B cell (primary cell): ENCODE data around the gene ZC3H7A. TPM values are rescaled to one million over a fixed set of nuclear protein-coding genes. Genes with fewer than 3 reads are reported as not detected.

Experiments
- ATAC-seq: fragments of 200-7000 bp; cut with Tn5 transposase; one replicate; pipeline ENCODE4 v1.10.0; 2021; ENCODE audit warnings: low read depth, mild to moderate bottlenecking, moderate number of reproducible peaks, moderate library complexity
- CTCF ChIA-PET: fragments of 350-600 bp; sonication (Branson Sonifier 250); formaldehyde crosslinking; loops from one replicate; lab custom pipeline; 2021; ENCODE audit warnings: antibody characterized with exemption, inconsistent platforms; lab: Charles Lee
- POLR2A ChIA-PET: fragments of 350-600 bp; sonication (Branson Sonifier 250); formaldehyde crosslinking; loops from one replicate; lab custom pipeline; 2021; ENCODE audit warnings: antibody characterized with exemption; lab: Charles Lee
- DNase-seq: peaks from one replicate; pipeline ENCODE4 v3.0.0; 2013
- H2AFZ ChIP-seq: 2 replicates; pipeline ENCODE4 v1.6.1; 2012; ENCODE audit warnings: mild to moderate bottlenecking, low read depth, low read length; ENCODE audit not compliant: insufficient read depth, poor library complexity, severe bottlenecking
- H3K27ac ChIP-seq, 2 donors: 1 replicate in 1 of 2; 2 replicates in 1 of 2; pipeline ENCODE4 v1.5.1; 2012 to 2013; ENCODE audit warnings: low read length in 2 of 2, mild to moderate bottlenecking in 2 of 2, moderate library complexity in 1 of 2
- H3K27me3 ChIP-seq, 4 experiments: fragments of 200-600 bp in 1 of 4; sonication (generic) in 1 of 4; replicated peaks in 1 of 4; 1 replicate in 2 of 4; 2 replicates in 2 of 4; pipeline versions ENCODE4 v1.6.1 to v1.7.0; 2013 to 2016; ENCODE audit warnings: low read length in 3 of 4, mild to moderate bottlenecking in 2 of 4, mixed read lengths in 1 of 4, moderate library complexity in 1 of 4; ENCODE audit not compliant: insufficient read depth in 4 of 4, control insufficient read depth in 3 of 4; ENCODE audit errors: control extremely low read depth in 1 of 4
- H3K36me3 ChIP-seq, 2 experiments: replicated peaks in 1 of 2; 1 replicate in 1 of 2; 2 replicates in 1 of 2; pipeline versions ENCODE4 v1.6.1 to v1.7.1; 2013; ENCODE audit warnings: low read length in 1 of 2; ENCODE audit not compliant: insufficient read depth in 2 of 2, control insufficient read depth in 1 of 2; ENCODE audit errors: control extremely low read depth in 1 of 2, extremely low read depth in 1 of 2
- H3K4me1 ChIP-seq, 2 donors: fragments of 200-600 bp in 1 of 2; sonication (generic) in 1 of 2; 1 replicate in 1 of 2; 2 replicates in 1 of 2; pipeline versions ENCODE4 v1.5.1 to v1.6.1; 2013 to 2017; ENCODE audit warnings: low read length in 2 of 2; ENCODE audit not compliant: control insufficient read depth in 2 of 2, insufficient read depth in 2 of 2
- H3K4me2 ChIP-seq: replicated peaks from 2 replicates; pipeline ENCODE3; 2012; ENCODE audit warnings: mild to moderate bottlenecking, low read depth, low read length; ENCODE audit not compliant: poor library complexity, severe bottlenecking
- H3K4me3 ChIP-seq, 5 experiments: fragments of 200-600 bp in 1 of 5; sonication (generic) in 1 of 5; 1 replicate in 3 of 5; 2 replicates in 2 of 5; pipeline versions ENCODE4 v1.5.1 to v1.7.0; 2011 to 2016; ENCODE audit warnings: low read length in 4 of 5, mild to moderate bottlenecking in 4 of 5, low read depth in 2 of 5, control low read depth in 1 of 5, moderate library complexity in 1 of 5; ENCODE audit not compliant: insufficient read depth in 1 of 5; ENCODE audit errors: control extremely low read depth in 1 of 5, extremely low read depth in 1 of 5
- H3K79me2 ChIP-seq: fragments of 200-600 bp; sonication (generic); one replicate; pipeline ENCODE4 v1.6.0; 2016; ENCODE audit warnings: low read length; ENCODE audit not compliant: control insufficient read depth, insufficient read depth
- H3K9ac ChIP-seq: fragments of 200-600 bp; sonication (generic); 2 replicates; pipeline ENCODE4 v1.6.1; 2017; ENCODE audit warnings: mild to moderate bottlenecking, low read length, moderate library complexity
- H3K9me3 ChIP-seq, 3 donors: one replicate each; pipeline versions ENCODE4 v1.6.1 to v1.7.1; 2013; ENCODE audit warnings: low read length in 2 of 3; ENCODE audit not compliant: control insufficient read depth in 2 of 3, insufficient read depth in 1 of 3; ENCODE audit errors: control extremely low read depth in 1 of 3
- H4K20me1 ChIP-seq: 2 replicates; pipeline ENCODE4 v1.6.0; 2012; ENCODE audit warnings: mild to moderate bottlenecking, low read length; ENCODE audit not compliant: insufficient read depth, control insufficient read depth, poor library complexity, severe bottlenecking
- H3K27ac Mint-ChIP-seq: one replicate; pipeline ENCODE4 v1.8.0; 2021; ENCODE audit warnings: mixed read lengths
- H3K27me3 Mint-ChIP-seq: one replicate; pipeline ENCODE4 v1.8.0; 2021; ENCODE audit warnings: mixed read lengths
- H3K4me1 Mint-ChIP-seq: one replicate; pipeline ENCODE4 v1.8.0; 2021; ENCODE audit warnings: mixed read lengths
- H3K4me3 Mint-ChIP-seq: one replicate; pipeline ENCODE4 v1.8.0; 2021; ENCODE audit warnings: mixed read lengths
- H3K9me3 Mint-ChIP-seq: one replicate; pipeline ENCODE4 v1.8.0; 2022; ENCODE audit warnings: mixed read lengths; ENCODE audit not compliant: insufficient read depth
- EZH2 ChIP-seq: IDR thresholded peaks from 2 replicates; pipeline ENCODE4 v1.6.1; 2012; ENCODE audit warnings: borderline replicate concordance, low read depth, mild to moderate bottlenecking, moderate library complexity, low read length; ENCODE audit not compliant: insufficient read depth, poor library complexity, severe bottlenecking
- WGBS: methylation state at CpG from one replicate; pipeline ENCODE4 v1.1.5; 2013; ENCODE audit warnings: missing lambda C conversion rate; ENCODE audit not compliant: insufficient coverage; 5-methylcytosine and 5-hydroxymethylcytosine counted together
- intact Hi-C: fragments of 100-400 bp; cut with micrococcal nuclease; formaldehyde crosslinking; loops from one replicate; pipeline ENCODE4 v1.10.0; 2022
- polyA plus RNA-seq: library from polyadenylated mRNA; depleted of rRNA; stranded (reverse); fragments of >200 nt; gene quantifications from 2 replicates; pipeline ENCODE4 v1.2.3, GENCODE V29; 2012
- total RNA-seq, 2 donors: library from RNA; stranded (reverse); fragments of 120-200 nt in 1 of 2; gene quantifications; 1 replicate in 1 of 2; 2 replicates in 1 of 2; pipeline versions ENCODE4 v1.2.3 to v1.2.4, GENCODE V29; 2013 to 2022
- TF ChIP-seq, protein P1 (sequence below): fragments of 200-600 bp; IDR thresholded peaks from one replicate; pipeline ENCODE4 v1.8.0; 2022; ENCODE audit warnings: antibody characterized with exemption, mild to moderate bottlenecking

The ZC3H7A gene
- total and polyA plus RNA-seq, 2 donors (not counting 1 experiment from before 2014, with no cell fraction given): 40.8 to 126 TPM

DNA sequence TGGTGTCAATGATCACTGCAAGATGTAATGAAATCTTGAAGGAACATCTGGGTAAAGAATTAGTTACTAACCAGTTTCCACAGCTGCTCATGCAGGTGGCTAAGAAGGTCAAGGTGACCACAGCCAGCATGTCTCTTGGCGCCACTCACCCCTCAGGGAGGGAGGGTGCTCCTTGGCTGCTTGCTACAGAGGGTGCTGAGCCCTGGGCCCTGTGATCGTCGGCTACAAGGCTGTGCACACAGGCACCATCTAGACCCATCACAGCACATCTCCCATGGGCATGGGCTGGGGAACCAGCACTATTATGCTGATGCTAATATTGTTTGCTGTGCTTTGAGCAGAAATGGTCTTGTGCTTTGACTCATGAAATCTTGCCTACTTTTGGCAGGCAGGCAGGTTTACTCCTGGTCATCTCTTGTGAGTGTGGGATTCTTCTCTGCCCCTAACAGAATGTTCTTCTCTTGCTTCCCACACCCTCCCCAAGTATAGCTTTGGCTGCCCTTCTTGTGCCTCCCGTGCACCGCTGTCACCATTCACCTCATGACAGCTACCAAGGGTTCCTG is 90.8 kb downstream of the ZC3H7A start:
- DNase-seq (no peak), ATAC-seq (no peak)
- TF ChIP-seq, protein P1, sequence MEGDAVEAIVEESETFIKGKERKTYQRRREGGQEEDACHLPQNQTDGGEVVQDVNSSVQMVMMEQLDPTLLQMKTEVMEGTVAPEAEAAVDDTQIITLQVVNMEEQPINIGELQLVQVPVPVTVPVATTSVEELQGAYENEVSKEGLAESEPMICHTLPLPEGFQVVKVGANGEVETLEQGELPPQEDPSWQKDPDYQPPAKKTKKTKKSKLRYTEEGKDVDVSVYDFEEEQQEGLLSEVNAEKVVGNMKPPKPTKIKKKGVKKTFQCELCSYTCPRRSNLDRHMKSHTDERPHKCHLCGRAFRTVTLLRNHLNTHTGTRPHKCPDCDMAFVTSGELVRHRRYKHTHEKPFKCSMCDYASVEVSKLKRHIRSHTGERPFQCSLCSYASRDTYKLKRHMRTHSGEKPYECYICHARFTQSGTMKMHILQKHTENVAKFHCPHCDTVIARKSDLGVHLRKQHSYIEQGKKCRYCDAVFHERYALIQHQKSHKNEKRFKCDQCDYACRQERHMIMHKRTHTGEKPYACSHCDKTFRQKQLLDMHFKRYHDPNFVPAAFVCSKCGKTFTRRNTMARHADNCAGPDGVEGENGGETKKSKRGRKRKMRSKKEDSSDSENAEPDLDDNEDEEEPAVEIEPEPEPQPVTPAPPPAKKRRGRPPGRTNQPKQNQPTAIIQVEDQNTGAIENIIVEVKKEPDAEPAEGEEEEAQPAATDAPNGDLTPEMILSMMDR: no peak
- TF ChIP-seq EZH2: no peak
- H3K9me3 ChIP-seq: no peaks in the 10 kb centered on the region
- H3K4me2 ChIP-seq: no peak overlapping the region
- intact Hi-C loops: no loop called here
- 95% methylated on average over 3 of the region's 5 CpGs for WGBS
- H3K79me2 ChIP-seq: peaks cover 79% of the 10 kb centered on the region
- CTCF ChIA-PET: interaction anchor here (1.1 to 1.5 kb wide), 2 partner anchors 10 to 174 kb away, joined by 3 to 4 read pairs; no protein-coding TSS in a partner anchor
- Mint-ChIP-seq H3K27ac (no peak overlapping the region), H3K27me3 (no peaks in the 10 kb centered on the region), H3K4me3 (no peak overlapping the region), H3K4me1 (peaks cover 15% of the 10 kb centered on the region), H3K9me3 (no peaks in the 10 kb centered on the region)
- H4K20me1 ChIP-seq: no peaks in the 10 kb centered on the region
- no peaks in the 10 kb centered on the region for H3K4me1 ChIP-seq
- peaks cover 0 to 32% of the 10 kb centered on the region in 2 experiments for H3K36me3 ChIP-seq
- H2AFZ ChIP-seq: no peak overlapping the region
- POLR2A ChIA-PET: no interaction called here
- H3K4me3 ChIP-seq: no peak overlapping the region
- H3K9ac ChIP-seq: no peak overlapping the region
- no peak overlapping the region for H3K27ac ChIP-seq
- H3K27me3 ChIP-seq: no peaks in the 10 kb centered on the region

DNA sequence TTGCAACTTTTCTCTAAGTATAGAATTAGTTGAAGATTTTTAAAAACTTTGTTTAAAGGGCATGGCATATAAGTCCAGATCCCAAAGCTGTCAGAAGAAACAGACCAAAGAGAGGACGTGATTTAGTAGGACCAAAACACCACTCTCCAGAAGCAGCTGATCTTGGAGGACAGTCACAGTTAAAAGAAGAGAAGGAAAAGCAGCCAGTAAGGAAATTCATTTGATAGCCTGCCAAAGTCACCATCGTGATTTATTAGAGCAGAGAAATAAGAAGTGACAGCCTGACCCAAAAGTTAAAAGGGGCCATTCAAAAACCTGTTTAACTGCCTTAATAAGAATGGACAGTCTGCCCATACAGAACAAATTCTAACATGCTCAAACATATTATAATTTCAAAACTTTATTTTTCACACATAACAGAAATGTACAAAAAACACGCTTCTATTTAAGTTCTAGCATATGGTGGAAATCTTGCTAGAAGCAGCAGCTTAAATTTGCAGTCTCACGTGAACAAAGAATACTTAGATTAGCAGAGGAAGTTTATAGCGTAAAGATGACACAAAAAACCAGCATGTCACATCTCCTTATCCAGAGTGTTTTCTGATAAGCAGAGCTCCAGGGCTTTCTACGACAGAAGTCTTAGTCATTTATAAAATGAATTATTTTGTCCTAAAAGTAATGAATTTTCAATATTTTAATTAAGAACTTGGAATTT is 91.6 kb downstream of the ZC3H7A start:
- H3K9me3 ChIP-seq: no peaks in the 10 kb centered on the region
- no peaks in the 10 kb centered on the region for H4K20me1 ChIP-seq
- H3K4me1 ChIP-seq: peaks cover 0 to 3% of the 10 kb centered on the region in 2 donors
- no peak overlapping the region for H3K27ac ChIP-seq
- Mint-ChIP-seq H3K27ac (no peak overlapping the region), H3K9me3 (no peaks in the 10 kb centered on the region), H3K4me3 (no peak overlapping the region), H3K27me3 (no peaks in the 10 kb centered on the region), H3K4me1 (peaks cover 16% of the 10 kb centered on the region)
- H2AFZ ChIP-seq: no peak overlapping the region
- no peak for TF ChIP-seq EZH2
- TF ChIP-seq, protein P1: no peak
- no peak for ATAC-seq
- intact Hi-C loops: no loop called here
- H3K36me3 ChIP-seq: peaks cover 0 to 24% of the 10 kb centered on the region in 2 experiments
- WGBS: 70% methylated on average over 2 of the region's 6 CpGs
- no peaks in the 10 kb centered on the region for H3K27me3 ChIP-seq
- no peak overlapping the region for H3K9ac ChIP-seq
- ChIA-PET POLR2A (interaction anchor here (0.5 kb wide), 1 partner anchor 45 kb away, joined by 12 read pairs; no protein-coding TSS in a partner anchor), CTCF (interaction anchor here (0.6 to 1.5 kb wide), 3 partner anchors 9 to 104 kb away, joined by 4 read pairs; no protein-coding TSS in a partner anchor)
- no peak overlapping the region for H3K4me2 ChIP-seq
- DNase-seq: no peak
- H3K4me3 ChIP-seq: no peak overlapping the region
- H3K79me2 ChIP-seq: peaks cover 79% of the 10 kb centered on the region
